ENCODE measurements around the gene RBM45. TPM values are rescaled to one million over a fixed set of nuclear protein-coding genes. Genes with fewer than 3 reads are reported as not detected.

The RBM45 gene
- total RNA-seq, 1 donor from 2014 or later: 11.0 TPM

Small RNA genes lying within 50 kb of the gene (small RNA-seq; reads per million reads assigned to genes)
- gene AC011998.1 (not detected), gene RNU5E-9P (1.8 reads per million, percentile 85 among the genes with 10 or more reads in this experiment)

Other genes with a start within 250 kb of the RBM45 start
- gene PDE11A, start 39.7 kb upstream of the RBM45 start, total RNA-seq: 1.0 TPM
- 2.1 TPM for gene OSBPL6, start 82.1 kb downstream of the RBM45 start, total RNA-seq

Data from skeletal muscle tissue (tissue), 2 donors.